B cell (primary cell): ENCODE data around the gene CHRD. TPM values are rescaled to one million over a fixed set of nuclear protein-coding genes. Genes with fewer than 3 reads are reported as not detected.

Source experiments
- ATAC-seq: fragments of 200-7000 bp; cut with Tn5 transposase; one replicate; pipeline ENCODE4 v1.10.0; 2021; ENCODE audit warnings: low read depth, mild to moderate bottlenecking, moderate number of reproducible peaks, moderate library complexity
- CTCF ChIA-PET: fragments of 350-600 bp; sonication (Branson Sonifier 250); formaldehyde crosslinking; loops from one replicate; lab custom pipeline; 2021; ENCODE audit warnings: antibody characterized with exemption, inconsistent platforms; lab: Charles Lee
- POLR2A ChIA-PET: fragments of 350-600 bp; sonication (Branson Sonifier 250); formaldehyde crosslinking; loops from one replicate; lab custom pipeline; 2021; ENCODE audit warnings: antibody characterized with exemption; lab: Charles Lee
- DNase-seq: peaks from one replicate; pipeline ENCODE4 v3.0.0; 2013
- H2AFZ ChIP-seq: 2 replicates; pipeline ENCODE4 v1.6.1; 2012; ENCODE audit warnings: mild to moderate bottlenecking, low read depth, low read length; ENCODE audit not compliant: insufficient read depth, poor library complexity, severe bottlenecking
- H3K27ac ChIP-seq, 2 donors: 1 replicate in 1 of 2; 2 replicates in 1 of 2; pipeline ENCODE4 v1.5.1; 2012 to 2013; ENCODE audit warnings: low read length in 2 of 2, mild to moderate bottlenecking in 2 of 2, moderate library complexity in 1 of 2
- H3K27me3 ChIP-seq, 4 experiments: fragments of 200-600 bp in 1 of 4; sonication (generic) in 1 of 4; replicated peaks in 1 of 4; 1 replicate in 2 of 4; 2 replicates in 2 of 4; pipeline versions ENCODE4 v1.6.1 to v1.7.0; 2013 to 2016; ENCODE audit warnings: low read length in 3 of 4, mild to moderate bottlenecking in 2 of 4, mixed read lengths in 1 of 4, moderate library complexity in 1 of 4; ENCODE audit not compliant: insufficient read depth in 4 of 4, control insufficient read depth in 3 of 4; ENCODE audit errors: control extremely low read depth in 1 of 4
- H3K36me3 ChIP-seq, 2 experiments: replicated peaks in 1 of 2; 1 replicate in 1 of 2; 2 replicates in 1 of 2; pipeline versions ENCODE4 v1.6.1 to v1.7.1; 2013; ENCODE audit warnings: low read length in 1 of 2; ENCODE audit not compliant: insufficient read depth in 2 of 2, control insufficient read depth in 1 of 2; ENCODE audit errors: control extremely low read depth in 1 of 2, extremely low read depth in 1 of 2
- H3K4me1 ChIP-seq, 2 donors: fragments of 200-600 bp in 1 of 2; sonication (generic) in 1 of 2; 1 replicate in 1 of 2; 2 replicates in 1 of 2; pipeline versions ENCODE4 v1.5.1 to v1.6.1; 2013 to 2017; ENCODE audit warnings: low read length in 2 of 2; ENCODE audit not compliant: control insufficient read depth in 2 of 2, insufficient read depth in 2 of 2
- H3K4me2 ChIP-seq: replicated peaks from 2 replicates; pipeline ENCODE3; 2012; ENCODE audit warnings: mild to moderate bottlenecking, low read depth, low read length; ENCODE audit not compliant: poor library complexity, severe bottlenecking
- H3K4me3 ChIP-seq, 5 experiments: fragments of 200-600 bp in 1 of 5; sonication (generic) in 1 of 5; 1 replicate in 3 of 5; 2 replicates in 2 of 5; pipeline versions ENCODE4 v1.5.1 to v1.7.0; 2011 to 2016; ENCODE audit warnings: low read length in 4 of 5, mild to moderate bottlenecking in 4 of 5, low read depth in 2 of 5, control low read depth in 1 of 5, moderate library complexity in 1 of 5; ENCODE audit not compliant: insufficient read depth in 1 of 5; ENCODE audit errors: control extremely low read depth in 1 of 5, extremely low read depth in 1 of 5
- H3K79me2 ChIP-seq: fragments of 200-600 bp; sonication (generic); one replicate; pipeline ENCODE4 v1.6.0; 2016; ENCODE audit warnings: low read length; ENCODE audit not compliant: control insufficient read depth, insufficient read depth
- H3K9ac ChIP-seq: fragments of 200-600 bp; sonication (generic); 2 replicates; pipeline ENCODE4 v1.6.1; 2017; ENCODE audit warnings: mild to moderate bottlenecking, low read length, moderate library complexity
- H3K9me3 ChIP-seq, 3 donors: one replicate each; pipeline versions ENCODE4 v1.6.1 to v1.7.1; 2013; ENCODE audit warnings: low read length in 2 of 3; ENCODE audit not compliant: control insufficient read depth in 2 of 3, insufficient read depth in 1 of 3; ENCODE audit errors: control extremely low read depth in 1 of 3
- H4K20me1 ChIP-seq: 2 replicates; pipeline ENCODE4 v1.6.0; 2012; ENCODE audit warnings: mild to moderate bottlenecking, low read length; ENCODE audit not compliant: insufficient read depth, control insufficient read depth, poor library complexity, severe bottlenecking
- H3K27ac Mint-ChIP-seq: one replicate; pipeline ENCODE4 v1.8.0; 2021; ENCODE audit warnings: mixed read lengths
- H3K27me3 Mint-ChIP-seq: one replicate; pipeline ENCODE4 v1.8.0; 2021; ENCODE audit warnings: mixed read lengths
- H3K4me1 Mint-ChIP-seq: one replicate; pipeline ENCODE4 v1.8.0; 2021; ENCODE audit warnings: mixed read lengths
- H3K4me3 Mint-ChIP-seq: one replicate; pipeline ENCODE4 v1.8.0; 2021; ENCODE audit warnings: mixed read lengths
- H3K9me3 Mint-ChIP-seq: one replicate; pipeline ENCODE4 v1.8.0; 2022; ENCODE audit warnings: mixed read lengths; ENCODE audit not compliant: insufficient read depth
- EZH2 ChIP-seq: IDR thresholded peaks from 2 replicates; pipeline ENCODE4 v1.6.1; 2012; ENCODE audit warnings: borderline replicate concordance, low read depth, mild to moderate bottlenecking, moderate library complexity, low read length; ENCODE audit not compliant: insufficient read depth, poor library complexity, severe bottlenecking
- WGBS: methylation state at CpG from one replicate; pipeline ENCODE4 v1.1.5; 2013; ENCODE audit warnings: missing lambda C conversion rate; ENCODE audit not compliant: insufficient coverage; 5-methylcytosine and 5-hydroxymethylcytosine counted together
- intact Hi-C: fragments of 100-400 bp; cut with micrococcal nuclease; formaldehyde crosslinking; loops from one replicate; pipeline ENCODE4 v1.10.0; 2022
- polyA plus RNA-seq: library from polyadenylated mRNA; depleted of rRNA; stranded (reverse); fragments of >200 nt; gene quantifications from 2 replicates; pipeline ENCODE4 v1.2.3, GENCODE V29; 2012
- total RNA-seq, 2 donors: library from RNA; stranded (reverse); fragments of 120-200 nt in 1 of 2; gene quantifications; 1 replicate in 1 of 2; 2 replicates in 1 of 2; pipeline versions ENCODE4 v1.2.3 to v1.2.4, GENCODE V29; 2013 to 2022
- TF ChIP-seq, protein P1 (sequence below): fragments of 200-600 bp; IDR thresholded peaks from one replicate; pipeline ENCODE4 v1.8.0; 2022; ENCODE audit warnings: antibody characterized with exemption, mild to moderate bottlenecking

CHRD gene
- total and polyA plus RNA-seq, 2 donors (not counting 1 experiment from before 2014, with no cell fraction given): not detected

DNA sequence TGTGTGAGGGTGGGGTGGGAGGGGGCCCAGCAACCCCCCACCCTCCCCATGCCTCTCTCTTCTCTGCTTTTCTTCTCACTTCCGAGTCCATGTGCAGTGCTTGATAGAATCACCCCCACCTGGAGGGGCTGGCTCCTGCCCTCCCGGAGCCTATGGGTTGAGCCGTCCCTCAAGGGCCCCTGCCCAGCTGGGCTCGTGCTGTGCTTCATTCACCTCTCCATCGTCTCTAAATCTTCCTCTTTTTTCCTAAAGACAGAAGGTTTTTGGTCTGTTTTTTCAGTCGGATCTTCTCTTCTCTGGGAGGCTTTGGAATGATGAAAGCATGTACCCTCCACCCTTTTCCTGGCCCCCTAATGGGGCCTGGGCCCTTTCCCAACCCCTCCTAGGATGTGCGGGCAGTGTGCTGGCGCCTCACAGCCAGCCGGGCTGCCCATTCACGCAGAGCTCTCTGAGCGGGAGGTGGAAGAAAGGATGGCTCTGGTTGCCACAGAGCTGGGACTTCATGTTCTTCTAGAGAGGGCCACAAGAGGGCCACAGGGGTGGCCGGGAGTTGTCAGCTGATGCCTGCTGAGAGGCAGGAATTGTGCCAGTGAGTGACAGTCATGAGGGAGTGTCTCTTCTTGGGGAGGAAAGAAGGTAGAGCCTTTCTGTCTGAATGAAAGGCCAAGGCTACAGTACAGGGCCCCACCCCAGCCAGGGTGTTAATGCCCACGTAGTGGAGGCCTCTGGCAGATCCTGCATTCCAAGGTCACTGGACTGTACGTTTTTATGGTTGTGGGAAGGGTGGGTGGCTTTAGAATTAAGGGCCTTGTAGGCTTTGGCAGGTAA, 34.3 kb upstream of the CHRD start:
- Mint-ChIP-seq H3K4me1 (no peaks in the 10 kb centered on the region), H3K27me3 (no peaks in the 10 kb centered on the region), H3K4me3 (no peak overlapping the region), H3K9me3 (no peaks in the 10 kb centered on the region), H3K27ac (no peak overlapping the region)
- Histone ChIP-seq H3K27me3 (no peaks in the 10 kb centered on the region), H3K4me3 (no peak overlapping the region), H3K27ac (no peak overlapping the region), H2AFZ (no peak overlapping the region), H3K4me2 (no peak overlapping the region), H3K79me2 (no peaks in the 10 kb centered on the region), H3K9ac (no peak overlapping the region), H4K20me1 (no peaks in the 10 kb centered on the region), H3K9me3 (no peaks in the 10 kb centered on the region), H3K36me3 (peaks cover 0 to 4% of the 10 kb centered on the region in 2 experiments), H3K4me1 (no peaks in the 10 kb centered on the region)
- no peak for TF ChIP-seq EZH2
- TF ChIP-seq, protein P1, sequence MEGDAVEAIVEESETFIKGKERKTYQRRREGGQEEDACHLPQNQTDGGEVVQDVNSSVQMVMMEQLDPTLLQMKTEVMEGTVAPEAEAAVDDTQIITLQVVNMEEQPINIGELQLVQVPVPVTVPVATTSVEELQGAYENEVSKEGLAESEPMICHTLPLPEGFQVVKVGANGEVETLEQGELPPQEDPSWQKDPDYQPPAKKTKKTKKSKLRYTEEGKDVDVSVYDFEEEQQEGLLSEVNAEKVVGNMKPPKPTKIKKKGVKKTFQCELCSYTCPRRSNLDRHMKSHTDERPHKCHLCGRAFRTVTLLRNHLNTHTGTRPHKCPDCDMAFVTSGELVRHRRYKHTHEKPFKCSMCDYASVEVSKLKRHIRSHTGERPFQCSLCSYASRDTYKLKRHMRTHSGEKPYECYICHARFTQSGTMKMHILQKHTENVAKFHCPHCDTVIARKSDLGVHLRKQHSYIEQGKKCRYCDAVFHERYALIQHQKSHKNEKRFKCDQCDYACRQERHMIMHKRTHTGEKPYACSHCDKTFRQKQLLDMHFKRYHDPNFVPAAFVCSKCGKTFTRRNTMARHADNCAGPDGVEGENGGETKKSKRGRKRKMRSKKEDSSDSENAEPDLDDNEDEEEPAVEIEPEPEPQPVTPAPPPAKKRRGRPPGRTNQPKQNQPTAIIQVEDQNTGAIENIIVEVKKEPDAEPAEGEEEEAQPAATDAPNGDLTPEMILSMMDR: no peak
- ATAC-seq (peak; percentile 24), DNase-seq (no peak)
- ChIA-PET CTCF (interaction anchor here (0.7 to 1.1 kb wide), 3 partner anchors 8 to 450 kb away, joined by 3 to 4 read pairs (median 3); no protein-coding TSS in a partner anchor), POLR2A (no interaction called here)
- intact Hi-C loops: no loop called here
- 80% methylated on average over 10 of the region's 14 CpGs for WGBS

DNA sequence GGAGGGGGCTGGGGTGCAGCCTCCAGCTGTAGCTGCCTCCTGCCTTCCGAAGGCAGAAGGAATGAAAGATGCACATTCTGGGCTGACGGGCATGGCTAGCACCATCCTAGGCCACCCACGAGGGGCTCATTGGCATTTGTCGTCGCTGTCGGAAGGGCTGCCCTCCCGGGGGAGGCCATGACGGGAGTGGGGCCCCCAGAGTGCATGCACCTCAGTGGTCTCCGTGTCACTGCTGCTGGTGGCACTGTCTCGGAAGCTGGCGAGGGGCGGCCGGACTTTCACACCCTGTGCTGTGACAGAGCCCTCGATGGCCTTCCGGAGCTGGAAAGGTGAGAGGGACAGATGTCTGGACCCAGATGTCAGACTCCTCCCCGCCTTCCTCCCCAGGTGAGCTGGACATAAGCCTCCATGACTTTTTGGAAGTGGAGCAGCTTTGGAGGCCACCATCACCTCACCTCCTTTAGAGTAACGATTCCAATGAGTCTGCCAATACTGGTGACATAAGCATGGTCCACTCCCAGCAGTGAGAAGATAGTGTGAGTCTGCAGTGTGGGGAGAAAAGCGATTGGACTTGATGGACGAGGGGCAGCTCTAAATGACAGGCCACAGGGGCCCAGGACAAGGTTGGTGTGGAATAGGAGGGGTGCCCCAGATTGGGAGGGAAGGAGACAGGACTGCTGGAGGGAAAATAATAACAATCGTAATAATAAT, 33.2 kb upstream of the CHRD start:
- H3K9ac ChIP-seq: no peak overlapping the region

More for the DNA sequence above, 33.2 kb upstream of the CHRD start:
- H3K4me3 Mint-ChIP-seq: no peak overlapping the region
- CTCF ChIA-PET: no interaction called here
- H3K4me1 ChIP-seq: no peaks in the 10 kb centered on the region
- no peaks in the 10 kb centered on the region for H4K20me1 ChIP-seq
- no peaks in the 10 kb centered on the region for H3K27me3 ChIP-seq
- H3K9me3 ChIP-seq: no peaks in the 10 kb centered on the region
- no peaks in the 10 kb centered on the region for H3K4me1 Mint-ChIP-seq
- no peak overlapping the region for H3K4me2 ChIP-seq
- ATAC-seq (no peak), DNase-seq (no peak)
- TF ChIP-seq EZH2: no peak
- TF ChIP-seq, protein P1: no peak
- H3K27me3 Mint-ChIP-seq: no peaks in the 10 kb centered on the region
- 98% methylated on average over 18 of the region's 20 CpGs for WGBS
- H3K27ac Mint-ChIP-seq: no peak overlapping the region
- POLR2A ChIA-PET: no interaction called here
- intact Hi-C loops: no loop called here
- peaks cover 0 to 4% of the 10 kb centered on the region in 2 experiments for H3K36me3 ChIP-seq
- H3K9me3 Mint-ChIP-seq: no peaks in the 10 kb centered on the region
- H3K79me2 ChIP-seq: no peaks in the 10 kb centered on the region
- no peak overlapping the region for H3K4me3 ChIP-seq
- H2AFZ ChIP-seq: no peak overlapping the region
- H3K27ac ChIP-seq: no peak overlapping the region
